ENCODE measurements around the gene STK38. TPM values are rescaled to one million over a fixed set of nuclear protein-coding genes. Genes with fewer than 3 reads are reported as not detected.

STK38 gene
- total and polyA plus RNA-seq, 2 donors (not counting 1 experiment from before 2014, with no cell fraction given): 26.1 to 67.4 TPM

- Histone ChIP-seq H3K4me3 (ENCODE audit: control extremely low read depth in 1 of 5, extremely low read depth in 1 of 5, insufficient read depth in 1 of 5, low read depth in 2 of 5, low read length in 4 of 5) (no peak overlapping the region), H4K20me1 (ENCODE audit: control insufficient read depth, insufficient read depth, low read length, poor library complexity, severe bottlenecking) (peaks cover 43% of the 10 kb centered on the region), H3K27ac (ENCODE audit: low read length in 2 of 2) (no peak overlapping the region), H3K9ac (ENCODE audit: low read length) (no peak overlapping the region), H2AFZ (ENCODE audit: insufficient read depth, low read depth, low read length, poor library complexity, severe bottlenecking) (no peak overlapping the region), H3K4me2 (replicated peaks; ENCODE audit: low read depth, low read length, poor library complexity, severe bottlenecking) (no peak overlapping the region), H3K9me3 (ENCODE audit: control extremely low read depth in 1 of 3, control insufficient read depth in 2 of 3, insufficient read depth in 1 of 3, low read length in 2 of 3) (peaks cover 0 to 4% (median 0%) of the 10 kb centered on the region in 3 donors), H3K79me2 (ENCODE audit: control insufficient read depth, insufficient read depth, low read length) (peaks cover 88% of the 10 kb centered on the region), H3K4me1 (ENCODE audit: control insufficient read depth in 2 of 2, insufficient read depth in 2 of 2, low read length in 2 of 2) (peaks cover 0 to 8% of the 10 kb centered on the region in 2 donors), H3K27me3 (replicated peaks in 1 of 4; ENCODE audit: control extremely low read depth in 1 of 4, control insufficient read depth in 3 of 4, insufficient read depth in 4 of 4, low read length in 3 of 4) (no peaks in the 10 kb centered on the region), H3K36me3 (replicated peaks in 1 of 2; ENCODE audit: control extremely low read depth in 1 of 2, control insufficient read depth in 1 of 2, extremely low read depth in 1 of 2, insufficient read depth in 2 of 2, low read length in 1 of 2) (peaks cover 2 to 7% of the 10 kb centered on the region in 2 experiments)
- DNase-seq: no peak
- TF ChIP-seq CTCF (IDR thresholded peaks at IDR 0.05): no peak
- TF ChIP-seq EZH2 (IDR thresholded peaks at IDR 0.05; ENCODE audit: borderline replicate concordance, insufficient read depth, low read depth, low read length, poor library complexity, severe bottlenecking): no peak
- ATAC-seq (ENCODE audit: low read depth): no peak
- WGBS (ENCODE audit: insufficient coverage): no CpG with 5 or more reads among the region's 1 CpG
- Mint-ChIP-seq H3K4me3 (no peak overlapping the region), H3K4me1 (peaks cover 36% of the 10 kb centered on the region), H3K27ac (no peak overlapping the region), H3K9me3 (ENCODE audit: insufficient read depth) (no peaks in the 10 kb centered on the region), H3K27me3 (no peaks in the 10 kb centered on the region)
- intact Hi-C loops (cut with micrococcal nuclease): no loop called here
- ChIA-PET POLR2A (no interaction called here), CTCF (no interaction called here)
These were observed 83.6 kb downstream of the STK38 start for GRCh38 chr6:36463676-36464075.

DNA sequence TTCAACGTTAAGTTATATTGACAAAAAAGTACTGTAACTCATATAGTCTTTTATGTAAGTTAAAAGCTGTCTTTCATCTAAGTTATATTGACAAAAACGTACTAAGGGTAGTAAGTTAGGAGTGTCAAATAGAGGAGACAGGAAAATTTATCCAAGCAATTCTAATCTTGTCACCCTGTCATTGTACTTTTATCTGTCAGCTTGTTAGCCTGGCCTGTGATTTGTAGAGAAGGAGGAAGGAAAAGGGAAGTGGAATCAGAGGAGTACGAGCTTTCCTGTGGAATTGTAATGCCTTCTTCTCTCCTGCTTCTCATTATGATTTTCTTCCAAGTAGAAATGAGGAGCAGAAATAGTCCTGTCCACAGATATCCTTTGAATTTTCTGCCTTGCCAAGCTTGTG lies 85.6 kb downstream of the STK38 start:
- H3K4me3 ChIP-seq (ENCODE audit: control extremely low read depth in 1 of 5, extremely low read depth in 1 of 5, insufficient read depth in 1 of 5, low read depth in 2 of 5, low read length in 4 of 5): no peak overlapping the region

More for the DNA sequence above, 85.6 kb downstream of the STK38 start:
- Histone ChIP-seq H2AFZ (ENCODE audit: insufficient read depth, low read depth, low read length, poor library complexity, severe bottlenecking) (no peak overlapping the region), H3K27me3 (replicated peaks in 1 of 4; ENCODE audit: control extremely low read depth in 1 of 4, control insufficient read depth in 3 of 4, insufficient read depth in 4 of 4, low read length in 3 of 4) (no peaks in the 10 kb centered on the region), H3K36me3 (replicated peaks in 1 of 2; ENCODE audit: control extremely low read depth in 1 of 2, control insufficient read depth in 1 of 2, extremely low read depth in 1 of 2, insufficient read depth in 2 of 2, low read length in 1 of 2) (peaks cover 2 to 7% of the 10 kb centered on the region in 2 experiments), H3K9ac (ENCODE audit: low read length) (no peak overlapping the region), H3K27ac (ENCODE audit: low read length in 2 of 2) (peak overlapping the region in 1 of 2 donors; percentile 8), H3K4me1 (ENCODE audit: control insufficient read depth in 2 of 2, insufficient read depth in 2 of 2, low read length in 2 of 2) (peaks cover 0 to 8% of the 10 kb centered on the region in 2 donors), H4K20me1 (ENCODE audit: control insufficient read depth, insufficient read depth, low read length, poor library complexity, severe bottlenecking) (peaks cover 41% of the 10 kb centered on the region), H3K79me2 (ENCODE audit: control insufficient read depth, insufficient read depth, low read length) (peaks cover 93% of the 10 kb centered on the region), H3K4me2 (replicated peaks; ENCODE audit: low read depth, low read length, poor library complexity, severe bottlenecking) (no peak overlapping the region), H3K9me3 (ENCODE audit: control extremely low read depth in 1 of 3, control insufficient read depth in 2 of 3, insufficient read depth in 1 of 3, low read length in 2 of 3) (no peaks in the 10 kb centered on the region)
- peaks cover 35% of the 10 kb centered on the region for H3K4me1 Mint-ChIP-seq
- DNase-seq (no peak), ATAC-seq (ENCODE audit: low read depth) (no peak)
- no peaks in the 10 kb centered on the region for H3K27me3 Mint-ChIP-seq
- ChIA-PET POLR2A (no interaction called here), CTCF (no interaction called here)
- H3K27ac Mint-ChIP-seq: no peak overlapping the region
- WGBS (ENCODE audit: insufficient coverage): 88% methylated on average over 1 of the region's 3 CpGs
- intact Hi-C loops (cut with micrococcal nuclease): no loop called here
- H3K9me3 Mint-ChIP-seq (ENCODE audit: insufficient read depth): no peaks in the 10 kb centered on the region
- H3K4me3 Mint-ChIP-seq: no peak overlapping the region
- TF ChIP-seq EZH2 (IDR thresholded peaks at IDR 0.05; ENCODE audit: borderline replicate concordance, insufficient read depth, low read depth, low read length, poor library complexity, severe bottlenecking): no peak
- TF ChIP-seq CTCF (IDR thresholded peaks at IDR 0.05): no peak

Measured in B cell (primary cell).